ENCODE measurements around the gene SRSF7. TPM values are rescaled to one million over a fixed set of nuclear protein-coding genes. Genes with fewer than 3 reads are reported as not detected.

The SRSF7 gene
- total and polyA plus RNA-seq, 12 donors = 39.8 to 248 (median 106) TPM

DNA sequence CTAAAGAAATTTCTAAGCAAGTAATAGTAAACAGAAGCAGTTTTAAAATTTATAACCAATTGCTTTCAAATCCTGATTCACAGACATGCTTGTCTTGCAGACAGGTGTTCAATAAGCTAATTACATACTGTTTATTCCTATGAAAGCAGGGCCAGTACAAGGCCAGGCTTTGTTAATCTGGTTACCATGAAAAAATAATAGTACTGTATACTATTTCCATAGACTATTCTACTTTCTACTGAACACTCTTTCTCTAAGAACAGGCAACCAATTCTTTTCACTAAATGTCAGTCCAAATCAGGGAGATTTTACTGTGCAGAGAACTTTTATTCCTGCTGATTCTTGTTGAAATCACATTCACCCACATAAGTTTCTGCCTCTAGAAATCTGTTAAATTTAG, 2.9 kb upstream of the SRSF7 start:
- intact Hi-C loops (cut with DNase I) = no loop called here
- Histone ChIP-seq H3K4me3 (peak overlapping the region in 1 of 4 donors; percentile 38), H3K4me1 (replicated peaks in 1 of 2) (peaks cover 10 to 19% of the 10 kb centered on the region in 2 donors), H3K36me3 (replicated peaks in 1 of 2) (peaks cover 0 to 9% of the 10 kb centered on the region in 2 donors), H3K9me3 (replicated peaks in 1 of 3) (no peaks in the 10 kb centered on the region), H3K27me3 (no peaks in the 10 kb centered on the region), H3K27ac (no peak overlapping the region)
- no peak for DNase-seq
- no peak for TF ChIP-seq POLR2A (IDR thresholded peaks at IDR 0.05)
- TF ChIP-seq, protein P1, sequence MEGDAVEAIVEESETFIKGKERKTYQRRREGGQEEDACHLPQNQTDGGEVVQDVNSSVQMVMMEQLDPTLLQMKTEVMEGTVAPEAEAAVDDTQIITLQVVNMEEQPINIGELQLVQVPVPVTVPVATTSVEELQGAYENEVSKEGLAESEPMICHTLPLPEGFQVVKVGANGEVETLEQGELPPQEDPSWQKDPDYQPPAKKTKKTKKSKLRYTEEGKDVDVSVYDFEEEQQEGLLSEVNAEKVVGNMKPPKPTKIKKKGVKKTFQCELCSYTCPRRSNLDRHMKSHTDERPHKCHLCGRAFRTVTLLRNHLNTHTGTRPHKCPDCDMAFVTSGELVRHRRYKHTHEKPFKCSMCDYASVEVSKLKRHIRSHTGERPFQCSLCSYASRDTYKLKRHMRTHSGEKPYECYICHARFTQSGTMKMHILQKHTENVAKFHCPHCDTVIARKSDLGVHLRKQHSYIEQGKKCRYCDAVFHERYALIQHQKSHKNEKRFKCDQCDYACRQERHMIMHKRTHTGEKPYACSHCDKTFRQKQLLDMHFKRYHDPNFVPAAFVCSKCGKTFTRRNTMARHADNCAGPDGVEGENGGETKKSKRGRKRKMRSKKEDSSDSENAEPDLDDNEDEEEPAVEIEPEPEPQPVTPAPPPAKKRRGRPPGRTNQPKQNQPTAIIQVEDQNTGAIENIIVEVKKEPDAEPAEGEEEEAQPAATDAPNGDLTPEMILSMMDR (IDR thresholded peaks at IDR 0.05) = no peak

GRCh38 chr2:38751596-38752410, 642 bp upstream of the SRSF7 start:
- no peaks in the 10 kb centered on the region for H3K9me3 ChIP-seq (replicated peaks in 1 of 3)
- TF ChIP-seq, protein P1 (IDR thresholded peaks at IDR 0.05) = no peak
- TF ChIP-seq POLR2A (IDR thresholded peaks at IDR 0.05) = no peak
- peaks cover 19 to 41% of the 10 kb centered on the region in 2 donors for H3K4me1 ChIP-seq (replicated peaks in 1 of 2)
- peak overlapping the region in 3 of 4 donors; percentile 6 to 90 (median 87) for H3K4me3 ChIP-seq
- intact Hi-C loops (cut with DNase I) = no loop called here
- no peaks in the 10 kb centered on the region for H3K27me3 ChIP-seq
- peak overlapping the region; percentile 96 to 100 (median 99) for H3K27ac ChIP-seq
- DNase-seq = no peak
- H3K36me3 ChIP-seq (replicated peaks in 1 of 2) = peaks cover 0 to 32% of the 10 kb centered on the region in 2 donors
- 27 to 32% (median 29%) methylated on average over 18 of the region's 18 CpGs for WGBS, 4 donors

DNA sequence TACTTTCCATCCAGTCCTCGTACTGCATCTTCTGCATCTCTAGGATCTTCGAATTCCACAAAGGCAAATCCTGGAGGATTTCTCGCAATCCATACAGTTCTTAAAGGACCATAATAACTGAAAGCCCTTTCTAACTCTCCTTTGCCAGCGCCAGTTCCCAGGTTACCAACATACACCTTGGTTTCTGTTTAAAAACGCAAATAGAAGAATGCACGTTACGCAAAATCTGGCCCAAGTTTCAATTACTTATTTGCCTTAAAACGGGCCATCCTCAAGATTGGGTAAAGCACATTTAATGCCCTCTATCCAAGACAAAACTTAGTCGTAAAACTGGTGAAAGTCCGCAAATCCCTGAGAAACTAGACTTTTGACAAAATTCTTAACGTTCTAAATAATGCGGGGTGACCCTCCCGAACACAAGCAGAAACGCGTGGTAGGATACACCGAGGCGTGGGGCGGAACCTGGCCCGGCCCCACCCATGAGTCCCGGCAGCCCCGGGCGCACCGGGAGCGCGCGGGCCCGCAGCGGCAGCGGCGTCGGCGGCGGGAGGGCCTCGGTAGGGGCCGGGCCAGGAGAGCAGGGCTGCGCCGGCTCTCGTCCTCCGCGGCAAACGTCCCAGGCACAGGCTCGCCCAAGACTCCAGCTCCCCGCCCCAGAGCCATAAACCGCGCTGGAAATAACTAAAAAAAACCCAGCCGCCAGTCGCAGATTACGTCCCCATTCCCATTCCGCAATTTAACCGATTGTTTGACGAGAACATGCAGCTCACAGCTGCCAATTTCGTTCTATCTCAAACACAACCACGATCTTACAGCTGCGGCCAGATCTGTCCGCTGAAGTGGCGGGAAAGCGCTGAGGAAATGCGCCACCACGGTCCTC, 910 bp downstream of the SRSF7 start:
- peak overlapping the region; percentile 77 to 96 (median 88) for H3K4me3 ChIP-seq
- no peaks in the 10 kb centered on the region for H3K9me3 ChIP-seq (replicated peaks in 1 of 3)
- intact Hi-C loops (cut with DNase I) = no loop called here
- WGBS, 4 donors = 1 to 2% (median 1%) methylated on average over 21 to 59 of the region's 59 CpGs
- peak overlapping the region; percentile 96 to 100 (median 99) for H3K27ac ChIP-seq
- no peaks in the 10 kb centered on the region for H3K27me3 ChIP-seq
- H3K36me3 ChIP-seq (replicated peaks in 1 of 2) = peaks cover 0 to 47% of the 10 kb centered on the region in 2 donors
- DNase-seq = peak; percentile 45 to 72 (median 66)
- H3K4me1 ChIP-seq (replicated peaks in 1 of 2) = peaks cover 19 to 57% of the 10 kb centered on the region in 2 donors
- peak; percentile 59 to 74 for TF ChIP-seq POLR2A (IDR thresholded peaks at IDR 0.05)
- TF ChIP-seq, protein P1 (IDR thresholded peaks at IDR 0.05) = no peak
